ENCODE measurements around the gene SEMA5A.

The SEMA5A gene

GRCh38 chr5:9316733-9317132 lies 229.1 kb downstream of the SEMA5A start:
- Histone ChIP-seq H3K27me3 (ENCODE audit: control insufficient read depth, insufficient read depth, low read length) (no peaks in the 10 kb centered on the region), H3K27ac (ENCODE audit: low read length) (no peak overlapping the region), H3K4me3 (ENCODE audit: low read length) (no peak overlapping the region)

GRCh38 chr5:9316041-9316440 lies 229.8 kb downstream of the SEMA5A start:
- Histone ChIP-seq H3K27me3 (ENCODE audit: control insufficient read depth, insufficient read depth, low read length) (no peaks in the 10 kb centered on the region), H3K27ac (ENCODE audit: low read length) (no peak overlapping the region), H3K4me3 (ENCODE audit: low read length) (no peak overlapping the region), H3K36me3 (ENCODE audit: control insufficient read depth, insufficient read depth, low read length) (no peaks in the 10 kb centered on the region), H3K9me3 (ENCODE audit: control insufficient read depth, insufficient read depth, low read length) (no peaks in the 10 kb centered on the region), H3K4me1 (ENCODE audit: control insufficient read depth, insufficient read depth, low read length) (no peaks in the 10 kb centered on the region)
- DNase-seq (ENCODE audit: low read depth, low spot score): no peak
- no CpG with 5 or more reads among the region's 3 CpGs for WGBS (ENCODE audit: insufficient coverage, insufficient read length)

More at GRCh38 chr5:9316733-9317132, 229.1 kb downstream of the SEMA5A start:
- no peak for DNase-seq (ENCODE audit: low read depth, low spot score)
- no peaks in the 10 kb centered on the region for H3K4me1 ChIP-seq (ENCODE audit: control insufficient read depth, insufficient read depth, low read length)
- H3K9me3 ChIP-seq (ENCODE audit: control insufficient read depth, insufficient read depth, low read length): no peaks in the 10 kb centered on the region
- no peaks in the 10 kb centered on the region for H3K36me3 ChIP-seq (ENCODE audit: control insufficient read depth, insufficient read depth, low read length)

GRCh38 chr5:9314558-9314957 lies 231.3 kb downstream of the SEMA5A start:
- DNase-seq (ENCODE audit: low read depth, low spot score): no peak
- no peaks in the 10 kb centered on the region for H3K4me1 ChIP-seq (ENCODE audit: control insufficient read depth, insufficient read depth, low read length)
- H3K9me3 ChIP-seq (ENCODE audit: control insufficient read depth, insufficient read depth, low read length): no peaks in the 10 kb centered on the region
- no peak overlapping the region for H3K4me3 ChIP-seq (ENCODE audit: low read length)
- H3K27ac ChIP-seq (ENCODE audit: low read length): no peak overlapping the region
- no CpG with 5 or more reads among the region's 6 CpGs for WGBS (ENCODE audit: insufficient coverage, insufficient read length)
- no peaks in the 10 kb centered on the region for H3K27me3 ChIP-seq (ENCODE audit: control insufficient read depth, insufficient read depth, low read length)
- no peaks in the 10 kb centered on the region for H3K36me3 ChIP-seq (ENCODE audit: control insufficient read depth, insufficient read depth, low read length)

GRCh38 chr5:9313751-9314150 lies 232.1 kb downstream of the SEMA5A start:
- Histone ChIP-seq H3K27ac (ENCODE audit: low read length) (no peak overlapping the region), H3K27me3 (ENCODE audit: control insufficient read depth, insufficient read depth, low read length) (no peaks in the 10 kb centered on the region), H3K4me1 (ENCODE audit: control insufficient read depth, insufficient read depth, low read length) (no peaks in the 10 kb centered on the region), H3K4me3 (ENCODE audit: low read length) (no peak overlapping the region), H3K9me3 (ENCODE audit: control insufficient read depth, insufficient read depth, low read length) (no peaks in the 10 kb centered on the region), H3K36me3 (ENCODE audit: control insufficient read depth, insufficient read depth, low read length) (no peaks in the 10 kb centered on the region)
- DNase-seq (ENCODE audit: low read depth, low spot score): peak; percentile 7

GRCh38 chr5:9307150-9307549 lies 238.7 kb downstream of the SEMA5A start:
- Histone ChIP-seq H3K4me3 (ENCODE audit: low read length) (no peak overlapping the region), H3K36me3 (ENCODE audit: control insufficient read depth, insufficient read depth, low read length) (no peaks in the 10 kb centered on the region), H3K27me3 (ENCODE audit: control insufficient read depth, insufficient read depth, low read length) (no peaks in the 10 kb centered on the region), H3K9me3 (ENCODE audit: control insufficient read depth, insufficient read depth, low read length) (no peaks in the 10 kb centered on the region), H3K4me1 (ENCODE audit: control insufficient read depth, insufficient read depth, low read length) (no peaks in the 10 kb centered on the region), H3K27ac (ENCODE audit: low read length) (no peak overlapping the region)
- DNase-seq (ENCODE audit: low read depth, low spot score): no peak

GRCh38 chr5:9302218-9302617 lies 243.7 kb downstream of the SEMA5A start:
- Histone ChIP-seq H3K27me3 (ENCODE audit: control insufficient read depth, insufficient read depth, low read length) (no peaks in the 10 kb centered on the region), H3K4me1 (ENCODE audit: control insufficient read depth, insufficient read depth, low read length) (no peaks in the 10 kb centered on the region), H3K36me3 (ENCODE audit: control insufficient read depth, insufficient read depth, low read length) (no peaks in the 10 kb centered on the region), H3K27ac (ENCODE audit: low read length) (no peak overlapping the region), H3K9me3 (ENCODE audit: control insufficient read depth, insufficient read depth, low read length) (no peaks in the 10 kb centered on the region), H3K4me3 (ENCODE audit: low read length) (no peak overlapping the region)
- no CpG with 5 or more reads among the region's 2 CpGs for WGBS (ENCODE audit: insufficient coverage, insufficient read length)
- DNase-seq (ENCODE audit: low read depth, low spot score): no peak

- WGBS (ENCODE audit: insufficient coverage, insufficient read length): no CpG with 5 or more reads among the region's 6 CpGs
- H3K4me3 ChIP-seq (ENCODE audit: low read length): no peak overlapping the region
- no peaks in the 10 kb centered on the region for H3K4me1 ChIP-seq (ENCODE audit: control insufficient read depth, insufficient read depth, low read length)
- no peak overlapping the region for H3K27ac ChIP-seq (ENCODE audit: low read length)
- H3K36me3 ChIP-seq (ENCODE audit: control insufficient read depth, insufficient read depth, low read length): no peaks in the 10 kb centered on the region
- no peak for DNase-seq (ENCODE audit: low read depth, low spot score)
- no peaks in the 10 kb centered on the region for H3K27me3 ChIP-seq (ENCODE audit: control insufficient read depth, insufficient read depth, low read length)
- H3K9me3 ChIP-seq (ENCODE audit: control insufficient read depth, insufficient read depth, low read length): no peaks in the 10 kb centered on the region
These were observed 244.7 kb downstream of the SEMA5A start for GRCh38 chr5:9301200-9301599.

- Histone ChIP-seq H3K27ac (ENCODE audit: low read length) (no peak overlapping the region), H3K4me3 (ENCODE audit: low read length) (no peak overlapping the region), H3K4me1 (ENCODE audit: control insufficient read depth, insufficient read depth, low read length) (no peaks in the 10 kb centered on the region), H3K9me3 (ENCODE audit: control insufficient read depth, insufficient read depth, low read length) (no peaks in the 10 kb centered on the region), H3K27me3 (ENCODE audit: control insufficient read depth, insufficient read depth, low read length) (no peaks in the 10 kb centered on the region), H3K36me3 (ENCODE audit: control insufficient read depth, insufficient read depth, low read length) (no peaks in the 10 kb centered on the region)
- WGBS (ENCODE audit: insufficient coverage, insufficient read length): no CpG with 5 or more reads among the region's 4 CpGs
- DNase-seq (ENCODE audit: low read depth, low spot score): no peak
These were observed 248.7 kb downstream of the SEMA5A start for GRCh38 chr5:9297134-9297533.

GRCh38 chr5:9295466-9295801 lies 250.4 kb downstream of the SEMA5A start:
- DNase-seq (ENCODE audit: low read depth, low spot score): no peak
- Histone ChIP-seq H3K27ac (ENCODE audit: low read length) (no peak overlapping the region), H3K9me3 (ENCODE audit: control insufficient read depth, insufficient read depth, low read length) (no peaks in the 10 kb centered on the region), H3K27me3 (ENCODE audit: control insufficient read depth, insufficient read depth, low read length) (no peaks in the 10 kb centered on the region), H3K36me3 (ENCODE audit: control insufficient read depth, insufficient read depth, low read length) (no peaks in the 10 kb centered on the region), H3K4me3 (ENCODE audit: low read length) (no peak overlapping the region), H3K4me1 (ENCODE audit: control insufficient read depth, insufficient read depth, low read length) (no peaks in the 10 kb centered on the region)
- WGBS (ENCODE audit: insufficient coverage, insufficient read length): no CpG with 5 or more reads among the region's 1 CpG

- no peaks in the 10 kb centered on the region for H3K27me3 ChIP-seq (ENCODE audit: control insufficient read depth, insufficient read depth, low read length)
- H3K4me1 ChIP-seq (ENCODE audit: control insufficient read depth, insufficient read depth, low read length): no peaks in the 10 kb centered on the region
- no peaks in the 10 kb centered on the region for H3K36me3 ChIP-seq (ENCODE audit: control insufficient read depth, insufficient read depth, low read length)
- H3K27ac ChIP-seq (ENCODE audit: low read length): no peak overlapping the region
- H3K4me3 ChIP-seq (ENCODE audit: low read length): no peak overlapping the region
- H3K9me3 ChIP-seq (ENCODE audit: control insufficient read depth, insufficient read depth, low read length): no peaks in the 10 kb centered on the region
- WGBS (ENCODE audit: insufficient coverage, insufficient read length): no CpG with 5 or more reads among the region's 3 CpGs
- no peak for DNase-seq (ENCODE audit: low read depth, low spot score)
These were observed 250.9 kb downstream of the SEMA5A start for GRCh38 chr5:9294793-9295465.

- H3K9me3 ChIP-seq (ENCODE audit: control insufficient read depth, insufficient read depth, low read length): no peaks in the 10 kb centered on the region
- no CpG with 5 or more reads among the region's 7 CpGs for WGBS (ENCODE audit: insufficient coverage, insufficient read length)
- no peak for DNase-seq (ENCODE audit: low read depth, low spot score)
- no peak overlapping the region for H3K27ac ChIP-seq (ENCODE audit: low read length)
- no peaks in the 10 kb centered on the region for H3K36me3 ChIP-seq (ENCODE audit: control insufficient read depth, insufficient read depth, low read length)
- no peak overlapping the region for H3K4me3 ChIP-seq (ENCODE audit: low read length)
- no peaks in the 10 kb centered on the region for H3K4me1 ChIP-seq (ENCODE audit: control insufficient read depth, insufficient read depth, low read length)
- H3K27me3 ChIP-seq (ENCODE audit: control insufficient read depth, insufficient read depth, low read length): no peaks in the 10 kb centered on the region
These were observed 257.6 kb downstream of the SEMA5A start for GRCh38 chr5:9288234-9288633.
